Lower leg skin (tissue), 4 donors: Measurements from ENCODE around the gene TUBB6. TPM values are rescaled to one million over a fixed set of nuclear protein-coding genes. Genes with fewer than 3 reads are reported as not detected.

ENCODE experiments used
- DNase-seq, 2 donors: peaks; one replicate each; pipeline ENCODE4 v3.0.0-alpha.2; 2019; ENCODE audit warnings: low spot score in 2 of 2
- H3K4me3 ChIP-seq: fragments of 200-600 bp; sonication (generic); 2 replicates; pipeline ENCODE4 v1.5.1; 2017; ENCODE audit warnings: mild to moderate bottlenecking, low read depth; ENCODE audit not compliant: poor library complexity, severe bottlenecking
- CTCF ChIP-seq, 3 donors: fragments of 450-650 bp; IDR thresholded peaks; one replicate each; pipeline ENCODE4 v1.5.1; 2016; ENCODE audit warnings: antibody characterized with exemption in 3 of 3, mild to moderate bottlenecking in 3 of 3, moderate library complexity in 2 of 3
- POLR2A ChIP-seq, 2 donors: fragments of 450-650 bp; IDR thresholded peaks; one replicate each; pipeline ENCODE4 v1.6.1; 2016 to 2017; ENCODE audit warnings: antibody characterized with exemption in 2 of 2, mild to moderate bottlenecking in 1 of 2, moderate library complexity in 1 of 2
- WGBS, 2 donors: methylation state at CpG; one replicate each; pipeline ENCODE4 v1.1.5; 2018; 5-methylcytosine and 5-hydroxymethylcytosine counted together
- intact Hi-C: fragments of 100-400 bp; cut with DNase I; formaldehyde crosslinking; loops from one replicate; pipeline ENCODE4 v1.15.0; 2023; ENCODE audit warnings: low total_unique reads
- total RNA-seq, 4 donors: library from RNA; depleted of rRNA; stranded (reverse); fragments of >200 nt; gene quantifications; one replicate each; pipeline ENCODE4 v1.1.0, GENCODE V29; 2016

The TUBB6 gene
- total RNA-seq, 4 donors from 2014 or later, result 91.6 to 151 (median 133) TPM

DNA sequence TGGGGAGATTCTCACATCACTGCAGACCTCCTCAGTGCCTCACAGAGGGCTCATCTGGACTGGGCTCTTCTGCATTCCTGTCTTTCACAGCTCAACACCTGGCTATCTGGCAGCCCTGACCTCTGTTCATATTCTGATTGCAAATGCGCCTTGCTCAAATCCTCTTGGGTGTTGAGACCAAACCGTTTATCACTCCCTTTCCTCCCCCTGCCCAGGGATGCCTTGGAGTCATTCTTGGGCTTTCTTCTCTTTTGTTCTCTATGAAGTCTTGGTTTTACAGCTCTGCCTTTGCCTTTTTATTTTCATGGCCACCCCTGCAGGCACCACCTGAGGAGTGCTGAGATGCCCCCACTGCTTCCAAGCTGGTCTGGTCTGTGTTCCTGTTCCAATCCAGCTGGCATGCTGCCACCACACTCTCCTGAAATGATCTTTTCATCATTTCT lies 26.3 kb downstream of the TUBB6 start:
- no peak overlapping the region for H3K4me3 ChIP-seq
- TF ChIP-seq CTCF (IDR thresholded peaks at IDR 0.05), result no peak
- no peak for TF ChIP-seq POLR2A (IDR thresholded peaks at IDR 0.05)
- intact Hi-C loops, result no loop called here
- 61 to 72% methylated on average over 2 of the region's 2 CpGs for WGBS, 2 donors
- no peak for DNase-seq

DNA sequence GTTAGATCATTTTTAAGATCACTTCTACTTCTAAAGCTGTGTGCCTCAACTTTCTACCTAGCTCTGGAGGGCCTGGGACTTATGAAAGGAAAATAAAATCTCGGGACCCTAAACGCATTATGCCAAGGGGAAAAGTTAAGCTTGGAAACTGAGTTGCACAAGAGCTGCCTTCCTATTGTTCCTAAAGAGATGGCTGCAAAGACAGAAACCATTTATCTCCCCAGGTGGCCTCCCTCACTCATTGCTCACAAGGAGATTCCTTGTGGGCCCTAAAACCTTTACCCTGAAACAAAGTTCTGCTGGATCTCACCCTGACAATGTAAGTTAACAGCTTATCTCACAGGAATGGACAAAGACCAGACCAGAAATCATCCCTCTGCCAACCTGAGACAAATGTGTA lies 26.8 kb downstream of the TUBB6 start:
- TF ChIP-seq CTCF (IDR thresholded peaks at IDR 0.05), result no peak
- TF ChIP-seq POLR2A (IDR thresholded peaks at IDR 0.05), result no peak
- intact Hi-C loops, result no loop called here
- 79 to 86% methylated on average over 2 of the region's 2 CpGs for WGBS, 2 donors
- no peak for DNase-seq
- H3K4me3 ChIP-seq, result no peak overlapping the region

GRCh38 chr18:12335503-12335902 lies 27.5 kb downstream of the TUBB6 start:
- no peak overlapping the region for H3K4me3 ChIP-seq
- DNase-seq, result no peak
- intact Hi-C loops, result no loop called here
- WGBS, 2 donors, result 83 to 88% methylated on average over 7 of the region's 7 CpGs
- TF ChIP-seq CTCF (IDR thresholded peaks at IDR 0.05) (no peak), POLR2A (IDR thresholded peaks at IDR 0.05) (no peak)

GRCh38 chr18:12336171-12336613 lies 28.2 kb downstream of the TUBB6 start:
- intact Hi-C loops, result no loop called here
- H3K4me3 ChIP-seq, result no peak overlapping the region
- 64 to 66% methylated on average over 2 of the region's 2 CpGs for WGBS, 2 donors
- no peak for DNase-seq
- TF ChIP-seq POLR2A (IDR thresholded peaks at IDR 0.05) (no peak), CTCF (IDR thresholded peaks at IDR 0.05) (no peak)

DNA sequence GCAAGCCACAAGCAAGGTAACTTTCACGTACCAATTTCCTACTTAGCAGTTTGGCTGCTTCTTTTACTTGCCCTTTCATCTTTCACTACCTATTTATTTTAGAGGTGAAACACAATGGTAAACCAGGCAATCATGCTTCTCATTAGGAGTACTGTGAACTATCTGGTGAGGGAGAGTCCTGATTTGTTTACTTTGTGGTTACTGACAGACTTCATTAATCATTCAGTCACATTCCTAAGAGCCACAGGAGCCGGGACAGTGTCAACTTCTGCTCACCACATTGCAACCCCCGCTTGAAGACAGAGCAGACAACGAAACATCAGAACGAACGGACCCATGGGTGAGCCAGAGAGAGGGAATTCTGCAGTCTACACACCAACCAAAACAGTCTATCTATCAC lies 28.8 kb downstream of the TUBB6 start:
- no peak for DNase-seq
- no peak for TF ChIP-seq CTCF (IDR thresholded peaks at IDR 0.05)
- TF ChIP-seq POLR2A (IDR thresholded peaks at IDR 0.05), result no peak
- WGBS, 2 donors, result 68 to 69% methylated on average over 6 of the region's 6 CpGs
- no peak overlapping the region for H3K4me3 ChIP-seq
- intact Hi-C loops, result no loop called here

- intact Hi-C loops, result no loop called here
- 94 to 100% methylated on average over 2 of the region's 2 CpGs for WGBS, 2 donors
- no peak for TF ChIP-seq POLR2A (IDR thresholded peaks at IDR 0.05)
- no peak for TF ChIP-seq CTCF (IDR thresholded peaks at IDR 0.05)
- no peak for DNase-seq
- H3K4me3 ChIP-seq, result no peak overlapping the region
Measured at GRCh38 chr18:12338382-12338781, 30.3 kb downstream of the TUBB6 start.
